GM23248 (cell line): ENCODE results near the gene DMBX1. TPM values are rescaled to one million over a fixed set of nuclear protein-coding genes. Genes with fewer than 3 reads are reported as not detected.
A peak's percentile ranks its signal among the peaks of the same experiment; 100 is the strongest.

Source experiments
- DNase-seq: peaks from one replicate; pipeline ENCODE4 v3.0.0-alpha.2; 2015
- H2AFZ ChIP-seq: fragments of 200-600 bp; sonication (generic); 2 replicates; pipeline ENCODE4 v1.6.1; 2016; ENCODE audit warnings: antibody characterized with exemption
- H3F3A ChIP-seq: fragments of 200-600 bp; sonication (generic); 2 replicates; pipeline ENCODE4 v1.6.1; 2016; ENCODE audit warnings: mild to moderate bottlenecking, antibody characterized with exemption, mixed run types; ENCODE audit not compliant: insufficient read depth
- H3K27ac ChIP-seq: fragments of 200-600 bp; sonication (generic); 2 replicates; pipeline ENCODE4 v1.5.1; 2016; ENCODE audit warnings: mild to moderate bottlenecking
- H3K27me3 ChIP-seq: fragments of 200-600 bp; sonication (generic); replicated peaks from 2 replicates; pipeline ENCODE4 v1.6.1; 2016; ENCODE audit warnings: mild to moderate bottlenecking; ENCODE audit not compliant: insufficient read depth
- H3K36me3 ChIP-seq: fragments of 200-600 bp; sonication (generic); 2 replicates; pipeline ENCODE4 v1.6.1; 2016; ENCODE audit warnings: low read depth, mild to moderate bottlenecking
- H3K4me1 ChIP-seq: fragments of 200-600 bp; sonication (generic); 2 replicates; pipeline ENCODE4 v1.6.1; 2016; ENCODE audit warnings: mild to moderate bottlenecking; ENCODE audit not compliant: insufficient read depth
- H3K4me2 ChIP-seq: fragments of 200-600 bp; sonication (generic); one replicate; pipeline ENCODE4 v1.6.1; 2016; ENCODE audit warnings: mild to moderate bottlenecking; ENCODE audit not compliant: unreplicated experiment
- H3K4me3 ChIP-seq: fragments of 200-600 bp; sonication (generic); 2 replicates; pipeline ENCODE4 v1.5.1; 2016; ENCODE audit warnings: mild to moderate bottlenecking
- H3K79me2 ChIP-seq: fragments of 200-600 bp; sonication (generic); 2 replicates; pipeline ENCODE4 v1.6.1; 2016; ENCODE audit warnings: mild to moderate bottlenecking; ENCODE audit not compliant: insufficient read depth
- H3K9ac ChIP-seq: fragments of 200-600 bp; sonication (generic); 2 replicates; pipeline ENCODE4 v1.6.1; 2016; ENCODE audit warnings: mild to moderate bottlenecking
- H3K9me2 ChIP-seq: fragments of 200-600 bp; sonication (generic); 2 replicates; pipeline ENCODE4 v1.6.1; 2016; ENCODE audit warnings: mixed run types, mild to moderate bottlenecking, moderate library complexity; ENCODE audit not compliant: insufficient read depth
- H3K9me3 ChIP-seq: fragments of 200-600 bp; sonication (generic); one replicate; pipeline ENCODE4 v1.6.1; 2017; ENCODE audit warnings: low read depth
- H4K20me1 ChIP-seq: fragments of 200-600 bp; sonication (generic); 2 replicates; pipeline ENCODE4 v1.6.0; 2016; ENCODE audit not compliant: insufficient read depth
- EZH2 ChIP-seq: fragments of 200-600 bp; sonication (generic); IDR thresholded peaks from 2 replicates; pipeline ENCODE4 v1.6.1; 2018; ENCODE audit warnings: antibody characterized with exemption, mild to moderate bottlenecking; ENCODE audit not compliant: insufficient read depth, poor library complexity, severe bottlenecking
- EZH2phosphoT487 ChIP-seq: fragments of 200-600 bp; sonication (generic); IDR thresholded peaks from 2 replicates; pipeline ENCODE4 v1.6.1; 2018; ENCODE audit warnings: antibody characterized with exemption, moderate library complexity, mild to moderate bottlenecking, low read depth; ENCODE audit not compliant: insufficient read depth
- WGBS, 2 experiments: methylation state at CpG; one replicate each; pipeline ENCODE4 v1.1.6; 2015 to 2017; ENCODE audit warnings: low lambda C conversion rate in 2 of 2, low coverage in 1 of 2; ENCODE audit errors: missing lambda C conversion rate in 2 of 2; 5-methylcytosine and 5-hydroxymethylcytosine counted together
- in situ Hi-C: fragments of 300-500 bp; cut with MboI; formaldehyde crosslinking; loops from 2 replicates; pipeline ENCODE4 v1.15.0; 2020
- polyA plus RNA-seq: library from polyadenylated mRNA; unstranded; fragments of >200 nt; fragmentation: Nextera tagmentation; extraction: Ambion mirVana; gene quantifications from 2 replicates; pipeline ENCODE4 v1.2.1, GENCODE V29; 2016
- total RNA-seq: library from RNA; depleted of rRNA; stranded (reverse); fragments of >200 nt; shearing (Covaris generic); gene quantifications from 2 replicates; pipeline ENCODE4 v1.2.3, GENCODE V29; 2014

DMBX1 gene
- total and polyA plus RNA-seq, 2 experiments from 2014 or later, result not detected

GRCh38 chr1:46532095-46532494, 42.5 kb downstream of the DMBX1 start:
- Histone ChIP-seq H3K9me2 (no peaks in the 10 kb centered on the region), H2AFZ (no peak overlapping the region), H3K27me3 (peaks cover 17% of the 10 kb centered on the region), H3K4me1 (no peaks in the 10 kb centered on the region), H3K4me3 (no peak overlapping the region), H3K4me2 (no peak overlapping the region), H3K27ac (no peak overlapping the region), H3K9ac (no peak overlapping the region), H4K20me1 (no peaks in the 10 kb centered on the region), H3K79me2 (no peaks in the 10 kb centered on the region), H3K36me3 (no peaks in the 10 kb centered on the region), H3K9me3 (no peaks in the 10 kb centered on the region), H3F3A (0 out of 2 replicates have a peak, but pooled peaks cover 6% of the 10 kb centered on the region)
- no peak for TF ChIP-seq EZH2phosphoT487
- TF ChIP-seq EZH2, result no peak
- 73 to 77% methylated on average over 3 of the region's 3 CpGs for WGBS, 2 experiments
- in situ Hi-C loops, result no loop called here
- no peak for DNase-seq

- Histone ChIP-seq H2AFZ (no peak overlapping the region; the same call in 1 of the 2 replicates), H4K20me1 (no peaks in the 10 kb centered on the region), H3K4me3 (peak overlapping the region; percentile 61), H3K4me2 (no peak overlapping the region), H3K4me1 (no peaks in the 10 kb centered on the region), H3K36me3 (no peaks in the 10 kb centered on the region), H3K9me2 (no peaks in the 10 kb centered on the region), H3K27ac (no peak overlapping the region), H3F3A (0 out of 2 replicates have a peak, but pooled peaks cover 6% of the 10 kb centered on the region), H3K79me2 (no peaks in the 10 kb centered on the region), H3K9me3 (no peaks in the 10 kb centered on the region), H3K9ac (peak overlapping the region; percentile 63; the same call in 1 of the 2 replicates), H3K27me3 (peaks cover 19% of the 10 kb centered on the region)
- in situ Hi-C loops, result no loop called here
- TF ChIP-seq EZH2 (no peak), EZH2phosphoT487 (no peak)
- DNase-seq, result peak; percentile 79
- WGBS, 2 experiments, result 4 to 5% methylated on average over 12 to 21 of the region's 31 CpGs
Measured at GRCh38 chr1:46532498-46533178, 43.0 kb downstream of the DMBX1 start.

DNA sequence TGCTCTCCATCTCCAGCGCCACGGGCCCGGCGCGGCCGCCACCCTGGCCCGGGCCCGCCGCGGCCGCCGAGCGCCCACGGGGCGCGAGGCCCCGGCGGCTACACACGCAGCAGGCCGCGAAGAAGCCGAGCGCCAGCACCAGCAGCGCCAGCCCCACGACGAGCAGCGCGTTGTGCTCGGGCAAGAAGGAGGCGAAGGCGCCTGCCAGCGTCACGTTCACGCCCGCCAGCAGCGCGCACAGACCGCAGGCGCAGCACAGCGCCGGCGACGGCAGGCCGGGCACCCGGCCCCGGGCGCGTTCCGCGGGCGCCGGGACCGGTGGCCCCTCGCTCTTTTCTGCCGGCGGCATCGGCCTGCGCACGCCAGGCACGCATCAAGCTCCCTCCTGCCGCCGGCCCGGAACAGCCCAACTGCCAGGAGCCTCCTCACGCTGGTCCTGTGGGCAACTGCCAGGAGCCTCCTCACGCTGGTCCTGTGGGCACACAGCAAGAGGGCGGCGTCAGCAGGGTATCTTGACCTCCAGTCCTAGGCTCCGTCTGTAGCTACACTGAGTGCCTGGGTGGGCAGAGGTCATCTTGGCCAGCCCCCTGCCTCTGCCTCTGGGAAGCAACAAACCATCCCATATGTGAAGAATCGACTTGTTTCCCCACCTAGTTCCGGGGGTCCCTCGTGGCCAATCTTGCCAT, 43.7 kb downstream of the DMBX1 start:
- Histone ChIP-seq H3K9me3 (no peaks in the 10 kb centered on the region), H3F3A (0 out of 2 replicates have a peak, but pooled peaks cover 6% of the 10 kb centered on the region), H3K27me3 (peaks cover 19% of the 10 kb centered on the region), H3K36me3 (no peaks in the 10 kb centered on the region), H3K27ac (no peak overlapping the region), H2AFZ (peak overlapping the region; percentile 84), H4K20me1 (no peaks in the 10 kb centered on the region), H3K9ac (peak overlapping the region; percentile 63), H3K4me1 (no peaks in the 10 kb centered on the region), H3K4me2 (no peak overlapping the region), H3K79me2 (no peaks in the 10 kb centered on the region), H3K9me2 (no peaks in the 10 kb centered on the region), H3K4me3 (peak overlapping the region; percentile 61)
- WGBS, 2 experiments, result 4% methylated on average over 57 to 63 of the region's 71 CpGs
- DNase-seq, result peak; percentile 74
- in situ Hi-C loops, result no loop called here
- TF ChIP-seq EZH2phosphoT487 (no peak), EZH2 (no peak)

DNA sequence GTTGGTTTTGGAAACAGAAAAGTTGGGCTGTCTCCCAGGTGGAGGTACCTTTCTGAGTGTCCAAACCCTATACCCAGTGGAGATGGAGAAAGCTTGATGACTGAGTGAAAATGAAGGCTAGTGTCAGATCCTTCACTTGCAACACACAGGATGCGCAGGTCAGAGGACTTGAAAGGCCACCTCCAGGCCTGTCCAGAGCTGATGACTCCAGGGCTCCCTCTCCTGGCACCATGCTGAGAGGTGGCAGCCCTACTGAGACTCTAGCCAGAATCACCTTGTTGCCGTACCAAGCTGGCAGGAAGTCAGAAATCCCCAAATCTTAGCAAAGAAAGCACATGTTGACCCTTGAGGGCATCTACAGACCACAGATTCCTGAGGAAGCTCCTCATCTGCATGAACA, 45.4 kb downstream of the DMBX1 start:
- TF ChIP-seq EZH2phosphoT487 (no peak), EZH2 (no peak)
- Histone ChIP-seq H3K4me1 (no peaks in the 10 kb centered on the region), H3K27ac (no peak overlapping the region), H3K36me3 (no peaks in the 10 kb centered on the region), H3K9me3 (no peaks in the 10 kb centered on the region), H3K9ac (no peak overlapping the region), H2AFZ (no peak overlapping the region), H3F3A (0 out of 2 replicates have a peak, but pooled peaks cover 6% of the 10 kb centered on the region), H3K4me3 (no peak overlapping the region), H3K4me2 (no peak overlapping the region), H3K79me2 (no peaks in the 10 kb centered on the region), H3K9me2 (no peaks in the 10 kb centered on the region), H3K27me3 (peaks cover 9% of the 10 kb centered on the region), H4K20me1 (no peaks in the 10 kb centered on the region)
- 63 to 64% methylated on average over 2 of the region's 2 CpGs for WGBS, 2 experiments
- in situ Hi-C loops, result no loop called here
- DNase-seq, result peak; percentile 50
